Right cardiac atrium (tissue), 5 donors: ENCODE results near the gene ZNF729. TPM values are rescaled to one million over a fixed set of nuclear protein-coding genes. Genes with fewer than 3 reads are reported as not detected.
"Not testable (repeated sequence)": the region's sequence is repeated elsewhere in the genome, so short reads cannot be mapped to it uniquely, and the experiment has no call there.

Experiments
- ATAC-seq, 2 donors: fragments of 200-7000 bp; cut with Tn5 transposase; one replicate each; pipeline versions ENCODE4 v1.8.0 to v1.9.1; 2020; ENCODE audit warnings: moderate library complexity in 2 of 2, mild to moderate bottlenecking in 1 of 2
- DNase-seq, 3 donors: peaks; one replicate each; pipeline ENCODE4 v3.0.0-alpha.2; 2020
- H3K27ac ChIP-seq: one replicate; pipeline ENCODE4 v1.5.1; 2013; ENCODE audit warnings: mild to moderate bottlenecking, low read length, control low read depth, moderate library complexity
- H3K27me3 ChIP-seq: one replicate; pipeline ENCODE4 v1.6.1; 2013; ENCODE audit not compliant: control insufficient read depth, insufficient read depth
- H3K4me1 ChIP-seq: one replicate; pipeline ENCODE4 v1.6.1; 2013; ENCODE audit warnings: low read length; ENCODE audit not compliant: control insufficient read depth, insufficient read depth
- H3K4me3 ChIP-seq: one replicate; pipeline ENCODE4 v1.5.1; 2013; ENCODE audit warnings: low read length, control low read depth
- H3K9me3 ChIP-seq: one replicate; pipeline ENCODE4 v1.6.1; 2013; ENCODE audit warnings: low read length; ENCODE audit not compliant: control insufficient read depth
- WGBS: extraction: QIAGEN DNeasy Blood & Tissue Kit; methylation state at CpG from one replicate; pipeline ENCODE4 v1.1.7; 2013; 5-methylcytosine and 5-hydroxymethylcytosine counted together
- intact Hi-C, 4 donors: fragments of 100-400 bp; cut with DNase I; formaldehyde crosslinking; loops; one replicate each; pipeline versions ENCODE4 v1.11.0 to v1.14.0; 2022 to 2023
- long read RNA-seq, 4 donors: library from polyadenylated mRNA; unstranded; transcript quantifications; one replicate each; pipeline ENCODE4 v2.0.0, GENCODE V29; 2020 to 2021
- polyA plus RNA-seq: library from polyadenylated mRNA; stranded (reverse); fragments of 200-250 nt; gene quantifications from one replicate; pipeline ENCODE4 v1.2.3, GENCODE V29; 2013
- total RNA-seq, 4 donors: library from RNA; stranded (reverse); fragmentation: NEBNext Ultra II Directional; extraction: Animal tissue kit (Norgen Biotek cat#: 25700); gene quantifications; one replicate each; pipeline ENCODE4 v1.2.1, GENCODE V29; 2021
- donor health status: healthy with polysubstance abuse.
- donor health status: DM: no; HTN: yes; CAD: no.
- donor health status: DM: no; HTN: no; CAD: no.
- donor health status: DM: no; HTN: yes; CAD: no; lungs with severe emphysema.
- donor health status: DM: yes; HTN: yes; CAD: no.

The ZNF729 gene
- total RNA-seq (not detected), polyA plus RNA-seq (not detected)
- long read RNA-seq, donor 1 = 0 reads
- long read RNA-seq, donor 2 = 0 reads
- long read RNA-seq, donor 3 = 0 reads
- long read RNA-seq, donor 4 = 0 reads

- Histone ChIP-seq H3K4me3 (no peak within 1 kb of the TSS), H3K27ac (no peak within 1 kb of the TSS), H3K27me3 (no peaks in the 10 kb centered on the region), H3K4me1 (no peaks in the 10 kb centered on the region), H3K9me3 (peaks cover 4% of the 10 kb centered on the region)
- WGBS = 2% methylated on average over 32 of the region's 32 CpGs
- peak in 1 of 2 donors; percentile 90 for ATAC-seq
- intact Hi-C loops = no loop called here
- peak in 2 of 3 donors; percentile 31 to 37 for DNase-seq
Measured at GRCh38 chr19:22286151-22286810, at the start of gene ZNF729. TSS of gene ZNF729 (plus strand) at chr19:22286441. CDS start at chr19:22286526, 85 bp downstream.

DNA sequence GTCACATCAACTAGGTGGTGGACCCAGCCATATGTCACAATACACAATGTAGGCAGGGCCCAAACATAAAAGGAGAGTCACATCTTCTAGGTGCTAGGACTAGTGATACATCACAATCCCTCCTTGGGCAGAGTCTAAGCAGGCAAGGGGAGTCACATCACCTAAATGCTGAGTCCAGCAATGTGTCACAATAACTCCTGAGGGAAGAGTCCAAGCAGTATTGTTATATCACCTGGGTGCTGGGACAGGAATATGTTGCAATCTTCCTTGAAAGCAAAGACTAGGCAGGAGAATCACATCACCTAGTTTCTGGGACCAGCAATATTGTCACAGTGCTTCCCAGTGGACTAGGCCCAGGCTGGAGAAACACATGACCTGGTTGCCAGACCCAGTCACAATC lies 29.4 kb upstream of the ZNF729 start:
- no peak for DNase-seq
- no peaks in the 10 kb centered on the region for H3K4me1 ChIP-seq
- no peak overlapping the region for H3K4me3 ChIP-seq
- H3K27ac ChIP-seq = no peak overlapping the region
- ATAC-seq = no peak
- H3K9me3 ChIP-seq = no peaks in the 10 kb centered on the region
- no peaks in the 10 kb centered on the region for H3K27me3 ChIP-seq
- intact Hi-C loops = no loop called here

GRCh38 chr19:22257381-22257780 lies 28.9 kb upstream of the ZNF729 start:
- Histone ChIP-seq H3K27me3 (no peaks in the 10 kb centered on the region), H3K27ac (no peak overlapping the region), H3K4me1 (no peaks in the 10 kb centered on the region), H3K4me3 (no peak overlapping the region), H3K9me3 (no peaks in the 10 kb centered on the region)
- intact Hi-C loops = no loop called here
- DNase-seq (no peak), ATAC-seq (no peak)
- WGBS = 75% methylated on average over 2 of the region's 2 CpGs

- no peak for ATAC-seq
- intact Hi-C loops = no loop called here
- no peaks in the 10 kb centered on the region for H3K27me3 ChIP-seq
- no peaks in the 10 kb centered on the region for H3K4me1 ChIP-seq
- H3K27ac ChIP-seq = no peak overlapping the region
- no peak for DNase-seq
- H3K9me3 ChIP-seq = no peaks in the 10 kb centered on the region
- H3K4me3 ChIP-seq = no peak overlapping the region
Measured at GRCh38 chr19:22257916-22258315, 28.3 kb upstream of the ZNF729 start.

DNA sequence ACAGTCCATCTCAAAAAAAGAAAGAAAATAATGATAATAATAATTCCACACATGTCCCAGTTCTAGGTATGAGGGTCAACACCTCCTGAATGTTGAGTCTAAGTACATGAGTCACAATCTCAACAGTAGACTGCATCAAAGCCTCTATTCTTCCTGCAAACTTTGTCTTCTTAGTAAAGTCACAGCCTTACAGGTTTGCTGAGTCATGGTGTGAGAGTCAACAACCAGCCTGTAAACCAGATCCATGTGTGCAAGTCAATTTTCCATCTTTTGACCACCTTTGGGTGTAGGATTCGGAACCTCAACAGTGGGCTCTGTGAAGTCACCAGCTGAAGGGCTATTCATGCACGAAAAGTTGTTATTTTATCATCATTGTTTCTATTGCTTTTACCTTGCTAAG lies 25.7 kb upstream of the ZNF729 start:
- intact Hi-C loops = no loop called here
- H3K4me1 ChIP-seq = no peaks in the 10 kb centered on the region
- ATAC-seq (no peak), DNase-seq (no peak)
- H3K27me3 ChIP-seq = no peaks in the 10 kb centered on the region
- no peaks in the 10 kb centered on the region for H3K9me3 ChIP-seq
- H3K27ac ChIP-seq = no peak overlapping the region
- WGBS = 75% methylated on average over 2 of the region's 2 CpGs
- H3K4me3 ChIP-seq = no peak overlapping the region

DNA sequence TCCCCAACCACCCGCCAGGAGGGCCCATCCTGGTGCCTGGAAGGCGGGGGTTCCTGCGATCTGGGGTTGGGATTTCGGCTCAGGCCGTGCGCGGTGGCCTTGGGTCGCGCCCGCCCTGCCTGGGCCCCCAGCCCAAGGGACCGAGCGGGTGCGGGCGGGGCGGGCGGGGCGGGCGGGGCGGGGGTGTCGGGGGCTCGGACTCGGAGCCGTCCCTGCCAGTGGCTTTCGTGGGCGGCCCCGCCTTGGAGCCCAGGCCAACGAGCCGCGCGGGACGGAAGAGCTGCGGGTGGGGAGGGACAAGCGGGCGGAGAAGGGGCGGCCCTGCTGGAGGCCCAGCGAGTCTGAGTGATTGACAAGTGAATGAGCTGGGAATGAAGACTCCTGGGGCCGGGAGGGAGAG lies 24.6 kb upstream of the ZNF729 start:
- H3K27me3 ChIP-seq = no peaks in the 10 kb centered on the region
- H3K9me3 ChIP-seq = peaks cover 2% of the 10 kb centered on the region
- WGBS = 5% methylated on average over 37 of the region's 37 CpGs
- no peak overlapping the region for H3K4me3 ChIP-seq
- DNase-seq (peak in 2 of 3 donors; percentile 9 to 15), ATAC-seq (peak in 1 of 2 donors; percentile 41)
- H3K27ac ChIP-seq = no peak overlapping the region
- intact Hi-C loops = no loop called here
- H3K4me1 ChIP-seq = no peaks in the 10 kb centered on the region

GRCh38 chr19:22263121-22263520 lies 23.1 kb upstream of the ZNF729 start:
- H3K27ac ChIP-seq = no peak overlapping the region
- ATAC-seq (no peak), DNase-seq (no peak)
- H3K4me3 ChIP-seq = no peak overlapping the region
- H3K27me3 ChIP-seq = no peaks in the 10 kb centered on the region
- peaks cover 2% of the 10 kb centered on the region for H3K9me3 ChIP-seq
- no peaks in the 10 kb centered on the region for H3K4me1 ChIP-seq
- 85% methylated on average over 5 of the region's 5 CpGs for WGBS
- intact Hi-C loops = no loop called here

- H3K27ac ChIP-seq, intact Hi-C loops, H3K4me3 ChIP-seq, ATAC-seq, H3K4me1 ChIP-seq, H3K9me3 ChIP-seq, H3K27me3 ChIP-seq: not testable (repeated sequence)
- peak in 1 of 3 donors; percentile 29 for DNase-seq
- WGBS = 94% methylated on average over 27 of the region's 27 CpGs
Measured at GRCh38 chr19:22321554-22321953, 35.3 kb downstream of the ZNF729 start.

DNA sequence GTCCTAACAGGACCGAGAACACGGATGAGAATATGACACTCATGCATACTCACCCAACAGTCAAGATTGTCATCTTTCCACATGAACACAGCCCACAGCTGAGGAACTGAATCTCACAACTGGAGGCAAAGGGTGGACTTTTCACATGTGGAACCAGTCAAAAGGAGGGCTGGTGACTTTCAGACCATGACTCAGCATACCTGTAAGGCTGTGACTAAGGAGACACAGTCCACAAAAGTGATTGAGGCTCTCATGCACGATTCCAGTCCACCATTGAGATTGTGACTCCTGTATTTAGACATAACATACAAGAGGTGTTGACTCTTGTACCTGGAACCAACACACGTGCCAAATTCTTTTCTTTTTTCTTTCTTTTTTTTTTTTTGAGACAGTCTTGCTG lies 40.0 kb downstream of the ZNF729 start:
- no peak for DNase-seq
- no peaks in the 10 kb centered on the region for H3K27me3 ChIP-seq
- intact Hi-C loops = no loop called here
- H3K27ac ChIP-seq = no peak overlapping the region
- no peaks in the 10 kb centered on the region for H3K4me1 ChIP-seq
- 75% methylated on average over 4 of the region's 4 CpGs for WGBS
- peaks cover 2% of the 10 kb centered on the region for H3K9me3 ChIP-seq
- ATAC-seq = no peak
- H3K4me3 ChIP-seq = no peak overlapping the region

DNA sequence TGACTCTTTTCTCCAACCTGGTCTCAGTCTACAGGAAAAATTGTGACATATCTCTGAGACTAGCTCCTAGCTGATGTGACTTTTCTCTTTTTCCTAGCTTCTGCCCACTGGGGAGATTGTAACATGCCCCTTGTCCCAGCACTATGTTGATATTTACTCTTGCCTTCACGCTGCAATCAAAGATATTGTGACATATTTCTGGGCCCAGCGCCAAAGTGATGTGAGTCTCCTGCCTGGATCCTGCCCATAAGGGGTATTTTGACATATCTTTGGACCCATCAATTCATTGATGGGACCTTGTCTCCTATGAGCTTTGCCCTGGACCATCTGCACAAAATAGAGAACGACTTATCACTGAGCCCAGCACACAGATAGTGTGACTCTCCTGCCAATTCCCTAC lies 41.1 kb downstream of the ZNF729 start:
- H3K4me1 ChIP-seq = no peaks in the 10 kb centered on the region
- no peak overlapping the region for H3K4me3 ChIP-seq
- H3K27ac ChIP-seq = no peak overlapping the region
- peaks cover 2% of the 10 kb centered on the region for H3K9me3 ChIP-seq
- no peak for DNase-seq
- intact Hi-C loops = no loop called here
- ATAC-seq = no peak
- WGBS = 80% methylated on average over 3 of the region's 3 CpGs
- H3K27me3 ChIP-seq = no peaks in the 10 kb centered on the region

- ATAC-seq (no peak), DNase-seq (no peak)
- Histone ChIP-seq H3K4me1 (no peaks in the 10 kb centered on the region), H3K27ac (no peak overlapping the region), H3K9me3 (no peaks in the 10 kb centered on the region), H3K27me3 (no peaks in the 10 kb centered on the region), H3K4me3 (no peak overlapping the region)
- intact Hi-C loops = no loop called here
- 81% methylated on average over 3 of the region's 3 CpGs for WGBS
Measured at GRCh38 chr19:22331521-22331920, 45.3 kb downstream of the ZNF729 start.

DNA sequence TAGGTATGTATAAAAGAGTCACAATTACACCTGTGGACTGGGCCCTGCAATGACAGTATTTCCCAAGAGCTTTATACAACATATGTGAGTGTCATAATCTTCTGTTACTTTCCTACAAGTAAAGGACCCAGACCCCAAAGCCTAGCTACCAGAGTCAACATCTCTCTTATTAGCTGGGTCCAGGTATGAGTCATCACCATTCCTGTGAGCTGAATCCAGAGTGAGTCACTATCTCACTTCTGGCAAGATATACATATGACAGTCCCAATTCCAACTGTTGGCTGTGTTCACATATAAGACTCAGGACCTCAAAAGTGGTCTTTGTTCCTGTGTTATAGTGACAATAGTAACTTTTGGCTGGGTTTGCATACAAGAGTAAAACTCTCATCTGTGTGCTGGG lies 46.7 kb downstream of the ZNF729 start:
- intact Hi-C loops = no loop called here
- no peaks in the 10 kb centered on the region for H3K4me1 ChIP-seq
- no peak for DNase-seq
- H3K27me3 ChIP-seq = no peaks in the 10 kb centered on the region
- no peak overlapping the region for H3K27ac ChIP-seq
- no peak for ATAC-seq
- no peaks in the 10 kb centered on the region for H3K9me3 ChIP-seq
- no peak overlapping the region for H3K4me3 ChIP-seq
